Vagina (tissue), 2 donors: Measurements from ENCODE around the gene ACSS1. TPM values are rescaled to one million over a fixed set of nuclear protein-coding genes. Genes with fewer than 3 reads are reported as not detected.

Experiments
- DNase-seq, 2 donors: peaks; one replicate each; pipeline ENCODE4 v3.0.0-alpha.2; 2017; ENCODE audit errors: extremely low spot score in 2 of 2
- H3K27ac ChIP-seq: fragments of 200-600 bp; sonication (generic); one replicate; pipeline ENCODE4 v1.5.1; 2019
- H3K27me3 ChIP-seq: fragments of 200-600 bp; sonication (generic); one replicate; pipeline ENCODE4 v1.5.1; 2019
- H3K36me3 ChIP-seq, 2 donors: fragments of 200-600 bp; sonication (generic); one replicate each; pipeline ENCODE4 v1.5.1; 2017 to 2019
- H3K4me1 ChIP-seq: fragments of 200-600 bp; sonication (generic); one replicate; pipeline ENCODE4 v1.5.1; 2019
- H3K4me3 ChIP-seq, 2 donors: fragments of 200-600 bp; sonication (generic); 1 replicate in 1 of 2; 2 replicates in 1 of 2; pipeline ENCODE4 v1.5.1; 2016 to 2019
- H3K9me3 ChIP-seq: fragments of 200-600 bp; sonication (generic); one replicate; pipeline ENCODE4 v1.5.1; 2019
- POLR2A ChIP-seq, 2 donors: fragments of 450-650 bp; IDR thresholded peaks; one replicate each; pipeline ENCODE4 v1.6.1; 2017; ENCODE audit warnings: antibody characterized with exemption in 2 of 2, mild to moderate bottlenecking in 2 of 2, moderate library complexity in 2 of 2
- POLR2AphosphoS5 ChIP-seq, 2 donors: sonication (generic); formaldehyde crosslinking; IDR thresholded peaks; one replicate each; pipeline ENCODE4 v1.9.0; 2017; ENCODE audit warnings: antibody characterized with exemption in 2 of 2, mild to moderate bottlenecking in 2 of 2, low read depth in 1 of 2; ENCODE audit not compliant: insufficient read depth in 1 of 2
- intact Hi-C: fragments of 100-400 bp; cut with DNase I; formaldehyde crosslinking; loops from one replicate; pipeline ENCODE4 v1.15.1; 2023
- total RNA-seq: library from RNA; depleted of rRNA; stranded (reverse); fragments of >200 nt; gene quantifications from one replicate; pipeline ENCODE4 v1.2.3, GENCODE V29; 2016
- TF ChIP-seq, protein P1 (sequence below), 3 experiments: fragments of 450-650 bp in 2 of 3; fragments of 200-600 bp in 1 of 3; sonication (generic) in 1 of 3; IDR thresholded peaks; one replicate each; pipeline ENCODE4 v1.5.1; 2017 to 2019; ENCODE audit warnings: antibody characterized with exemption in 3 of 3, mild to moderate bottlenecking in 2 of 3, moderate library complexity in 2 of 3

ACSS1 gene
- total RNA-seq, 1 donor from 2014 or later: 26.3 TPM

DNA sequence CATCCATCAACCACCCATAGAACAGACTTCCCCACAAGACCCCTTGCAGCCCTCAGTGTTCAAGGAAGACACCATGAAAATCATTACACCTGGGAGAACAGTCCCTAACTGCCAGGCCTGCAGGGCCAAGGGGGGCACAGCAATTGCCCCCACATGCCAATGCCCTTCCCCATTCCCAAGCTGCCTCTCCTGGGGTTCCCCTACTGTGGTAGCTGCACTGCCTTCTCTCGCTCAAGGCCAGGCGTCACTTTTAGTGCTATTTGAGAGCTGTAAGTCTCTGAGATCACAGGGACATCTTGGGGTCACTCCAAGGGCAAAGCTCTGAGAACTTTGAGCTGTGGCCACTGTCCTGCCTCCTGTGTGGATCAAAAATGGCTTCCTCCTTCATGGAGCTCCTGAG, 6.0 kb upstream of the ACSS1 start:
- no peak for TF ChIP-seq POLR2AphosphoS5 (IDR thresholded peaks at IDR 0.05; ENCODE audit: insufficient read depth in 1 of 2, low read depth in 1 of 2)
- TF ChIP-seq POLR2A (IDR thresholded peaks at IDR 0.05): no peak
- TF ChIP-seq, protein P1, sequence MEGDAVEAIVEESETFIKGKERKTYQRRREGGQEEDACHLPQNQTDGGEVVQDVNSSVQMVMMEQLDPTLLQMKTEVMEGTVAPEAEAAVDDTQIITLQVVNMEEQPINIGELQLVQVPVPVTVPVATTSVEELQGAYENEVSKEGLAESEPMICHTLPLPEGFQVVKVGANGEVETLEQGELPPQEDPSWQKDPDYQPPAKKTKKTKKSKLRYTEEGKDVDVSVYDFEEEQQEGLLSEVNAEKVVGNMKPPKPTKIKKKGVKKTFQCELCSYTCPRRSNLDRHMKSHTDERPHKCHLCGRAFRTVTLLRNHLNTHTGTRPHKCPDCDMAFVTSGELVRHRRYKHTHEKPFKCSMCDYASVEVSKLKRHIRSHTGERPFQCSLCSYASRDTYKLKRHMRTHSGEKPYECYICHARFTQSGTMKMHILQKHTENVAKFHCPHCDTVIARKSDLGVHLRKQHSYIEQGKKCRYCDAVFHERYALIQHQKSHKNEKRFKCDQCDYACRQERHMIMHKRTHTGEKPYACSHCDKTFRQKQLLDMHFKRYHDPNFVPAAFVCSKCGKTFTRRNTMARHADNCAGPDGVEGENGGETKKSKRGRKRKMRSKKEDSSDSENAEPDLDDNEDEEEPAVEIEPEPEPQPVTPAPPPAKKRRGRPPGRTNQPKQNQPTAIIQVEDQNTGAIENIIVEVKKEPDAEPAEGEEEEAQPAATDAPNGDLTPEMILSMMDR (IDR thresholded peaks at IDR 0.05): no peak
- no peak overlapping the region for H3K4me3 ChIP-seq
- H3K9me3 ChIP-seq: no peaks in the 10 kb centered on the region
- intact Hi-C loops: loop anchor here (2.0 kb wide), 1 partner anchor 69 kb away; no protein-coding TSS in a partner anchor
- no peaks in the 10 kb centered on the region for H3K27me3 ChIP-seq
- H3K36me3 ChIP-seq: no peaks in the 10 kb centered on the region
- no peak overlapping the region for H3K27ac ChIP-seq
- H3K4me1 ChIP-seq: peaks cover 11% of the 10 kb centered on the region
- no peak for DNase-seq

DNA sequence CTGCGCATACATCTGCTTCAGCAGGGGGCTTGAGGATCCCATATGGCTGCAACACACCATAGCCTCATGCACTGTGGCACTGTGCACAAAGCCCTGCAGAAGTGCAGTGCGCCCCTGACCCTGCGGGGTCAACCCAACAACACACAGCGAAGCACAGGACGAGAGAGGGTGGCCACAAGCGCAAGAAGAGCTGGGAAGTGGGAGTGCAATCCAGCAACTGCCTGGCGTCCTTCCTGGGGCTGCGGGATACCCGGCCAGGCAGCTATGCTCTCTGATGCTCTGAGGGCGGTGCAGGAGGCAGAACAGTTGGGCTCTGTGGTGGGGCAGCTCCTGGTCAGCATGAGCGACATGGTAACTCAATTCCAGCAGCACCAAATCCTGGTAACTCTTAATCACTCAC, 5.6 kb upstream of the ACSS1 start:
- DNase-seq: no peak
- TF ChIP-seq POLR2A (IDR thresholded peaks at IDR 0.05): no peak
- TF ChIP-seq, protein P1 (IDR thresholded peaks at IDR 0.05): no peak
- TF ChIP-seq POLR2AphosphoS5 (IDR thresholded peaks at IDR 0.05; ENCODE audit: insufficient read depth in 1 of 2, low read depth in 1 of 2): no peak
- intact Hi-C loops: no loop called here
- Histone ChIP-seq H3K27ac (no peak overlapping the region), H3K4me3 (no peak overlapping the region), H3K27me3 (no peaks in the 10 kb centered on the region), H3K36me3 (no peaks in the 10 kb centered on the region), H3K9me3 (no peaks in the 10 kb centered on the region), H3K4me1 (peaks cover 11% of the 10 kb centered on the region)

DNA sequence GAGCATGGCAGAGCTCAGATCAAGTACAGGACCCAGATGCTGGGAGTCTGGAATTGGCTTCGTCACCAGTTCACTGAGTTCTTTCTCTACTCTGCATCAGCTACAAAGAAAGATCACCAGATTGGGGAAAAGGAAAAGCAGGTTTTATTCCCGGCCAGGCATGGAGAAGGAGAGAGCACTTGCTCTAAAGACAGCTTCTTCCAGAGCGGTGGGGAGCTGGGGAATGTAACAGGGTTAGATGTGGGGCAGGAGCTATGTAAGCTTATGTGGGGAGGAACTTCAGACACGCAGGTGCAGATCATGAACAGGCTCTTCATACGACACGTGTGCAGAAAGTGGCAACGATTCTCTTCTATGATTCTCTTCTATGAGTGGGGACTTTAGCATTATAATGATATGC, 4.9 kb upstream of the ACSS1 start:
- intact Hi-C loops: no loop called here
- Histone ChIP-seq H3K9me3 (no peaks in the 10 kb centered on the region), H3K4me1 (peaks cover 11% of the 10 kb centered on the region), H3K36me3 (no peaks in the 10 kb centered on the region), H3K4me3 (no peak overlapping the region), H3K27ac (no peak overlapping the region), H3K27me3 (no peaks in the 10 kb centered on the region)
- TF ChIP-seq, protein P1 (IDR thresholded peaks at IDR 0.05): no peak
- no peak for TF ChIP-seq POLR2AphosphoS5 (IDR thresholded peaks at IDR 0.05; ENCODE audit: insufficient read depth in 1 of 2, low read depth in 1 of 2)
- TF ChIP-seq POLR2A (IDR thresholded peaks at IDR 0.05): no peak
- DNase-seq: no peak

DNA sequence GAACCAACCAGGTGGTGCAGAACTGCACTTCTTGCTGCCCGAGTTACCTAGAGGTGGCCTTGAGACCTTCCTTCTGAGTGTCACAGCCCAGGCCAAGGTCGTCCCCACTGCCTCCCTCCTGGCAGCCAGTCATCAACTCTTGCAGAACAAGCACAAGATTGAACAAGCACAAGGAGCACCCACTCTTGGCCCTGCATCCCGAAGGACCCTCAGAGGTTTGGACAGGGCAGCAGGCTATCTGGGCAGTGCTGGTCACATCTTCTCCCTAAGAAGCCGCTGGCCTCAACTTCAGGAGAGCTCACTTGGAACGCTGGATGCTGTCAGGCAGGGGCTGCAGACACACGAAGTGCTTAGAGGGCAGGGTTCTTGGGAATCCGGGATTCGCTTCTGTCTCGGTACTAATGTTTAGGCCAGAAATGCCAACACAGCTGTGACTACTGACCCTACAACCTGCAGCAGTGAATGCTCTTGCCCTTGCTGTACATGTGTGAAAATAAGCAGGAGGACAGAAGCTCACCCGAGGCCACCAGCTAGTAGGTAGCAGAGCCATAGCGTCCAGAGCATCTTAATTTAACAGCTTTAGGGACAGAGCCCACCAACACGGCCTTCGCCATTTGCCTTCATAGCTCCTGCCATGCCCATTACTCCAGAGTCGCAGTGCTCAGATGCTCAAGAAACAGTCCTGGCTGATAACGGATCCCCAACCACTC, 4.0 kb upstream of the ACSS1 start:
- no peaks in the 10 kb centered on the region for H3K27me3 ChIP-seq
- intact Hi-C loops: no loop called here
- H3K9me3 ChIP-seq: no peaks in the 10 kb centered on the region
- H3K4me1 ChIP-seq: peaks cover 13% of the 10 kb centered on the region
- TF ChIP-seq POLR2A (IDR thresholded peaks at IDR 0.05): no peak
- TF ChIP-seq POLR2AphosphoS5 (IDR thresholded peaks at IDR 0.05; ENCODE audit: insufficient read depth in 1 of 2, low read depth in 1 of 2): no peak
- TF ChIP-seq, protein P1 (IDR thresholded peaks at IDR 0.05): no peak
- no peak overlapping the region for H3K27ac ChIP-seq
- no peak overlapping the region for H3K4me3 ChIP-seq
- DNase-seq: no peak
- H3K36me3 ChIP-seq: no peaks in the 10 kb centered on the region

DNA sequence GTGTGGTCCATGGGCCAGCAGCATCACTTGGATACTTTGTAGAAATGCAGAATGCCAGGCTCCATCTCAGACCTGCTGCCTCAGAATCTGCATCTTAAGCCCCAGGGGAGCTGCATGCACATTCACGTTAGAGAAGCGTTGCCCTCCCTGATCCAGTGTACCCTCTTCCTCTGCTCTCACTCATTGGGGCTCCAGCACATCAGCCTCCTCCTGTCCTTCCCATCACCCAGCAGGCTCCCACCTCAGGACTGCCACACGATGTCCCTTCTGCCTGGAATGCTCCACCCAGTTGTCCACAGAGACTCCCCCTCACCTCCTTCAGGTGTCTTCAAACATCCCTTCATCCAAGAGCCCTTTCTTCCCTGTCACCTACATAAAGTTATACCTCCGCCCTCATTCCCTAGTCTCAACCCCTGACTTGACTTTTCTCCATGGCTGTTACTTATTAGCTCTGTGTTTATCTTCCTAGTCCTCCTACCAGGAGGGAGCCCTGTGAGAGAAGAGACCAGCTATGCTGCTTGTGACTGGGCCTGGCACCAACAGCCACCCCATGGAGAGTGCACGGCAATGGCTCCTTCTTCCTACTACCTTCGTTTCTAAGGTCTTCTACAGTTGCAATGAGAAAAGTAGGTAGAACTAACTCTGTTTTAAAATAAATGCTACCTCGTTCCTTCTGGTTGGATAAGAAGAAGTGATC, 3.3 kb upstream of the ACSS1 start:
- Histone ChIP-seq H3K4me1 (peaks cover 20% of the 10 kb centered on the region), H3K27ac (no peak overlapping the region), H3K27me3 (no peaks in the 10 kb centered on the region), H3K36me3 (no peaks in the 10 kb centered on the region), H3K9me3 (no peaks in the 10 kb centered on the region), H3K4me3 (no peak overlapping the region)
- DNase-seq: no peak
- intact Hi-C loops: no loop called here
- TF ChIP-seq POLR2A (IDR thresholded peaks at IDR 0.05) (no peak), POLR2AphosphoS5 (IDR thresholded peaks at IDR 0.05; ENCODE audit: insufficient read depth in 1 of 2, low read depth in 1 of 2) (no peak)
- TF ChIP-seq, protein P1 (IDR thresholded peaks at IDR 0.05): no peak
